ENCODE measurements around the gene BBS9.

Gene BBS9

GRCh38 chr7:33191340-33191739 lies 62.0 kb downstream of the BBS9 start:
- no peak for TF ChIP-seq CTCF (IDR thresholded peaks at IDR 0.05)

- TF ChIP-seq CTCF (IDR thresholded peaks at IDR 0.05), result no peak
Observed at GRCh38 chr7:33192695-33193291, 63.4 kb downstream of the BBS9 start.

- no peak for TF ChIP-seq CTCF (IDR thresholded peaks at IDR 0.05)
Observed at GRCh38 chr7:33193308-33193864, 64.0 kb downstream of the BBS9 start.

- no peak for TF ChIP-seq CTCF (IDR thresholded peaks at IDR 0.05)
Observed at GRCh38 chr7:33195264-33195663, 65.9 kb downstream of the BBS9 start.

- no peak for TF ChIP-seq CTCF (IDR thresholded peaks at IDR 0.05)
Observed at GRCh38 chr7:33196221-33196620, 66.9 kb downstream of the BBS9 start.

GRCh38 chr7:33200282-33200681 lies 70.9 kb downstream of the BBS9 start:
- no peak for TF ChIP-seq CTCF (IDR thresholded peaks at IDR 0.05)

GRCh38 chr7:33201821-33202220 lies 72.5 kb downstream of the BBS9 start:
- no peak for TF ChIP-seq CTCF (IDR thresholded peaks at IDR 0.05)

GRCh38 chr7:33210958-33211357 lies 81.6 kb downstream of the BBS9 start:
- TF ChIP-seq CTCF (IDR thresholded peaks at IDR 0.05), result no peak

All from LNCAP (cell line).